HepG2 (cell line): ENCODE measurements around the gene BICDL1. TPM values are rescaled to one million over a fixed set of nuclear protein-coding genes. Genes with fewer than 3 reads are reported as not detected.

Experiments
- AGO1 ChIP-seq: fragments of 200-400 bp; formaldehyde crosslinking; IDR thresholded peaks from 2 replicates; pipeline ENCODE4 v1.6.1; 2017; ENCODE audit warnings: mild to moderate bottlenecking, low read depth, low read length, moderate library complexity; ENCODE audit not compliant: poor library complexity, severe bottlenecking
- ERF ChIP-seq: IDR thresholded peaks from 2 replicates; pipeline ENCODE4 v1.6.1; 2018; ENCODE audit warnings: missing biosample characterization, missing genetic modification reagents
- GPN1 ChIP-seq: sonication (generic); formaldehyde crosslinking; IDR thresholded peaks from 2 replicates; pipeline ENCODE4 v1.5.1; 2020; ENCODE audit warnings: missing genetic modification reagents, borderline replicate concordance
- HOXA7 ChIP-seq: sonication (generic); formaldehyde crosslinking; IDR thresholded peaks from 2 replicates; pipeline ENCODE4 v1.8.1; 2022; ENCODE audit warnings: mild to moderate bottlenecking, missing genetic modification reagents, moderate library complexity
- LCORL ChIP-seq, 2 experiments: fragments of 450-650 bp in 1 of 2; sonication (generic) in 1 of 2; formaldehyde crosslinking in 1 of 2; IDR thresholded peaks; 2 replicates each; pipeline versions ENCODE4 v1.5.0 to v1.6.1; 2017 to 2020; ENCODE audit warnings: antibody characterized with exemption in 1 of 2, missing genetic modification reagents in 1 of 2
- MAFK ChIP-seq, 2 experiments: IDR thresholded peaks in 1 of 2; conservative IDR thresholded peaks in 1 of 2; 2 replicates each; pipeline ENCODE4 v1.6.1; 2011; ENCODE audit warnings: improper control_type of control experiment in 2 of 2, low read length in 2 of 2
- MXD4 ChIP-seq: IDR thresholded peaks from 2 replicates; pipeline ENCODE4 v1.6.1; 2016; ENCODE audit warnings: mild to moderate bottlenecking, missing biosample characterization, missing genetic modification reagents
- NFKBIZ ChIP-seq: IDR thresholded peaks from 2 replicates; pipeline ENCODE4 v1.6.1; 2018; ENCODE audit warnings: missing genetic modification reagents, missing compliant biosample characterization
- PRDM4 ChIP-seq: sonication (generic); formaldehyde crosslinking; IDR thresholded peaks from 2 replicates; pipeline ENCODE4 v1.9.0; 2021; ENCODE audit warnings: missing genetic modification reagents, borderline replicate concordance
- SMAD3 ChIP-seq: sonication (generic); formaldehyde crosslinking; IDR thresholded peaks from 2 replicates; pipeline ENCODE4 v1.4.0; 2020; ENCODE audit warnings: missing genetic modification reagents
- TARDBP ChIP-seq: sonication (generic); formaldehyde crosslinking; IDR thresholded peaks from 2 replicates; pipeline ENCODE4 v1.8.0; 2022; ENCODE audit warnings: mild to moderate bottlenecking, missing genetic modification reagents
- TFAP4 ChIP-seq: sonication (generic); IDR thresholded peaks from 2 replicates; pipeline ENCODE4 v1.6.1; 2016; ENCODE audit warnings: low read depth, borderline replicate concordance
- THAP7 ChIP-seq: sonication (generic); formaldehyde crosslinking; IDR thresholded peaks from 2 replicates; pipeline ENCODE4 v1.8.1; 2023; ENCODE audit warnings: mild to moderate bottlenecking, missing genetic modification reagents
- ZBTB46 ChIP-seq: sonication (generic); formaldehyde crosslinking; IDR thresholded peaks from 2 replicates; pipeline ENCODE4 v1.4.0; 2020; ENCODE audit warnings: mild to moderate bottlenecking, missing genetic modification reagents, borderline replicate concordance
- ZBTB7B ChIP-seq: sonication (generic); formaldehyde crosslinking; IDR thresholded peaks from 2 replicates; pipeline ENCODE4 v1.4.0; 2020; ENCODE audit warnings: missing genetic modification reagents
- ZNF12 ChIP-seq: sonication (generic); formaldehyde crosslinking; IDR thresholded peaks from 2 replicates; pipeline ENCODE4 v1.5.0; 2020; ENCODE audit warnings: missing genetic modification reagents
- ZNF430 ChIP-seq: sonication (generic); formaldehyde crosslinking; IDR thresholded peaks from 2 replicates; pipeline ENCODE4 v1.9.0; 2021; ENCODE audit warnings: mild to moderate bottlenecking, missing genetic modification reagents
- ZNF550 ChIP-seq: sonication (generic); formaldehyde crosslinking; IDR thresholded peaks from 2 replicates; pipeline ENCODE4 v1.4.0; 2020; ENCODE audit warnings: mild to moderate bottlenecking, missing genetic modification reagents, borderline replicate concordance
- ZNF598 ChIP-seq: sonication (generic); formaldehyde crosslinking; IDR thresholded peaks from 2 replicates; pipeline ENCODE4 v1.5.1; 2020; ENCODE audit warnings: mild to moderate bottlenecking, missing genetic modification reagents, borderline replicate concordance
- ZSCAN29 ChIP-seq: sonication (generic); formaldehyde crosslinking; conservative IDR thresholded peaks from 2 replicates; pipeline ENCODE4 v1.4.0; 2020; ENCODE audit warnings: mild to moderate bottlenecking, missing genetic modification reagents
- ZXDC ChIP-seq: sonication (generic); formaldehyde crosslinking; IDR thresholded peaks from 2 replicates; pipeline ENCODE4 v1.5.0; 2020; ENCODE audit warnings: mild to moderate bottlenecking, missing genetic modification reagents
- polyA plus RNA-seq, 8 experiments: library from polyadenylated mRNA; depleted of rRNA in 3 of 8; stranded (reverse) in 7 of 8; unstranded in 1 of 8; fragments of >200 nt; fragmentation: Illumina TruSeq in 4 of 8; extraction: Trizol in 4 of 8; gene quantifications; 2 replicates each; pipeline versions ENCODE4 v1.2.1 to v1.2.3, GENCODE V29; 2011 to 2016; ENCODE audit warnings: low read depth in 4 of 8, missing spikeins in 1 of 8, mixed read lengths in 1 of 8; ENCODE audit not compliant: insufficient read depth in 1 of 8
- total RNA-seq, 5 experiments: library from RNA; depleted of rRNA; stranded (reverse); fragments of >200 nt; fragmentation: Illumina TruSeq; extraction: Trizol; gene quantifications; 2 replicates each; pipeline ENCODE4 v1.2.3, GENCODE V29; 2016; ENCODE audit warnings: low read depth in 1 of 5

BICDL1 gene
- total and polyA plus RNA-seq, 2 of the 13 experiments (the other 11 are each of a cell fraction or from before 2014, with no cell fraction given): 3.6 to 9.7 TPM

GRCh38 chr12:120041386-120042231 is 52.6 kb downstream of the BICDL1 start (continued):
- no peak for TF ChIP-seq PRDM4 (CRISPR knock-in tag)
- no peak for TF ChIP-seq ZNF598 (CRISPR knock-in tag)
- TF ChIP-seq THAP7 (CRISPR knock-in tag): no peak
- no peak for TF ChIP-seq AGO1
- TF ChIP-seq HOXA7 (CRISPR knock-in tag): no peak
- no peak for TF ChIP-seq LCORL (IDR thresholded peaks at IDR 0.05)
- TF ChIP-seq LCORL (CRISPR knock-in tag; IDR thresholded peaks at IDR 0.05): 0 out of 2 replicates have a peak, but pooled peaks have one; percentile 46
- TF ChIP-seq GPN1 (CRISPR knock-in tag): no peak
- no peak for TF ChIP-seq ZNF12 (CRISPR knock-in tag)
- no peak for TF ChIP-seq ZSCAN29 (CRISPR knock-in tag)
- no peak for TF ChIP-seq ZNF550 (CRISPR knock-in tag)
- no peak for TF ChIP-seq MAFK (conservative IDR thresholded peaks at IDR 0.05 in 1 of 2, IDR thresholded peaks at IDR 0.05 in 1 of 2; ENCODE audit: low read length in 2 of 2)
- TF ChIP-seq SMAD3 (CRISPR knock-in tag): peak; percentile 42; the same call in 1 of the 2 replicates
- TF ChIP-seq ERF: no peak
- TF ChIP-seq ZXDC (CRISPR knock-in tag): no peak
- no peak for TF ChIP-seq TFAP4
- no peak for TF ChIP-seq ZBTB7B (CRISPR knock-in tag)
- TF ChIP-seq ZBTB46 (CRISPR knock-in tag): no peak
- TF ChIP-seq TARDBP (CRISPR knock-in tag): peak; percentile 53; the same call in 1 of the 2 replicates
- no peak for TF ChIP-seq MXD4
- TF ChIP-seq ZNF430: no peak
- TF ChIP-seq NFKBIZ (CRISPR knock-in tag): no peak
